ENCODE data around the gene EDA.
"Not testable (repeated sequence)": the region's sequence is repeated elsewhere in the genome, so short reads cannot be mapped to it uniquely, and the experiment has no call there.

Gene EDA

DNA sequence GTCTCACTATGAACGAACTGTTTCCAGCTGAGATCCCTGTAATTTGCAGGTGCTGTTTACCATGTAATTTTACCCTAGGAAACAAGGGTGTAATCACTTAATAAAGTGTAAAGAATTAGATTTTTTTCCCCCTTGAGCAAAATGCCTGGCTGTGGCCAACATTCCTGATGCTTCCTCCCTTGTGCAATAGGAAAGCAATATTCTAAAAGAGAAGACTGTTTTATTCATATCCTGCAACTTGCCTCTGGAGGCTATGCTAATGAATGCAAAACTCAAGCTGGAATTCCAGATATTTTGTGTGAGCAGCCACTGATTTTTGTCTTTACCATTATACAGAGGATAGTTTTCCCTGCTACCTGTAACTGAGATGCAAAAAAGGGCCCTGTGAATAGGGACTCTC is 335.8 kb downstream of the EDA start:
- no peak for DNase-seq

DNA sequence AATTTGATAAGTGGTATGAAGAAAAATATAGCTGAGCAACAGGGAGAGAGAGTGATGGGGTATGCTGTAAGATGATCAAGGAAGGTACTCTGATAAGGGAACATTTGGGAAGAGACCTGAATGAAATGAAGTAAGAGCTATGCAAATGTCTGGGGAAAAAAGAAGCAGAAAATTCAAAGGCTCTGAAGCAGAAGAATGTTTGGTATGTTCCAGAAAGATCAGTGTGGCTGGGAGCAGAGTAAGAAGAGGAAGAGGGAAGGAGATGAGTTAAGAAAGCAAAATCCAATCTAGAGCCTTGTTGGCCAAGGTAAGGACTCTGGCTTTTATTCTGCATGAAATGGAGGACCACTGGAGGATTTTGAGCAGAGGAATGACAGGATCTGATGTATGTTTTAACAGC is 343.8 kb downstream of the EDA start:
- DNase-seq, result no peak

DNA sequence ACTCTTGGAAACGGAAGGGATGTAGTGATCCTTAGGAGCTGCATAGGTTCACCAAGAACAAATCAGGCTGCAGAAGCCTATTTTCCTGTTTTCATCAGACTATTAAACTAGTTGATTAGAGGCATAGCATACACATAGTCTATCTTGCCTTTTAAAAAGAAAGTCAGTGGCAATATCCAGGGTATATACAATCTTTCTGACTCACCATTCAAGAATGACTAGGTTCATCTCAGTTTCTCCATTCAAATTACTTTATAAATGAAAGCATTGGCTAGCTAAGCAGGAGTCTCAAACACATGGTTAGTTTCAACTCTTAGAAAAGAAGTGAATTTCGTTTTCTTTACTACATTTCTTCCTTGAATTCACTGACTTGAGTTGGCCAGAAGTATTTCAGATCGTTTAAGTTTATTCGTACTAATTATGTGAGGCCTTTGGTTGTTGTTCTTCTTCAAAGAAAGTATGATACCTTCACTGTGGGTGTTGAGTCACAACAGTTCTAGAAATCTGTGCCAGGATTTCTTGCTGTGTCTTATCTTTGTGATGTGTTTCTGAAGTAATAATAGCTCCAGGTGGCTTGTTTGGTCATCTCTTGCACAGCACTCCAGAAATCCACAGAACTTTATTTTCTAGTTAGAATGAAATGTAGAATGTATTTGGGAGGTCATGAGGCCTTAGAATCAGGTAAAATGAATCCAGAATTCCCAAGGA is 345.6 kb downstream of the EDA start:
- DNase-seq, result no peak

DNA sequence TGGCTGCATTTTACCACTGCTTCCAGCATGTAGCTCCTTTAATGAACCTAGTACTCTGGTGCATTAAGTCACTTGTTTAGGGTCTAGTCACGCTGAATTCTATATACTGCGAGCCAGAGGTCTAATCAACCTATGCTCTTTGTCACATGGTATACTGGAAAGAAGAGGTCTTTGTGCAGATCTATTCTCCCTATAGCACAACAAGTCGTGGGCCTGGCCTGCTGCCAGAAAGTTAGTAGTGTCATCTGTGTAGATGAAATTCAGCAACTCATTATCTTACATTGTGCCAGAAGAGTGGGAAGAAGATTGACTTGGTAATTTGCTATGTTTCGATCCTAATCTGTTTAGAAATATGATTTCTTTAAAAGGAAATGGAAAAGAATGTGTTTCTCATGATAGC is 353.0 kb downstream of the EDA start:
- DNase-seq, result no peak

DNA sequence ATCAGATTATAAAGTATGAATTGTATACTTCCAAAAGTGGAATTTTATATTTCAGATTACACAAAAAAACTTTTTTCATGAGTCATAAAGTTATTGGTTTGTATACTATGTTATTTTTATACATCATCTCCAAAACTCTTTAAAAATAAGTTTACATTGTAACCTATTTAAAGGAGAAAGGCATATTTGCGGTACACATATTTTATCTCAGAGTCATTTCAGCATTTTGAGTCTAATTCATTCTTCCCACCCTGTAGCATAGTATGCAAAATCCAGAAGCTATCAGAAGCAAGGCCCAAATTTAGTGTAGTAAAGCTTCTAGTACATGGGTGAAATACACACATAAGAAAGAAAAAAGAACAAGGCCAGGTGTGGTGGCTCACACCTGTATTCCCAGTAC is 353.5 kb downstream of the EDA start:
- DNase-seq, result no peak

DNA sequence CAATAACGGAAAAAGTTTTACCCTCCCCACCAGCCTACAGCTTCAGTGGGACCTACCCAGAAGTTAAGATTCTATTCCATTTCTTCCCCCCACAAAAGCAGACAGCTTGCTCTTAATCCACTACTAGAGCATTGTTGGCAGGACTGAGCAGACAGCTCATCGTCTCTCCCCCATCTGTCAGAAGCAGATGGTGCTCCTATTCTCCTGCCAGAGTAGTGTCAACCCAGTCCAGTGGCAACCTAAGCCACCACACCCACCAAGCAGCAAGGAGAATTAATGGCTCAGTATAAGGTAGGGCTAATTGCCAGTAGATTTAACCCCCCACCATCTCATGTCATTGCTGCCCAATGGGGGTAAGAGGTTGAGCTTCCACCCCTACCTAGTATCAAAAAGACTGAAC is 371.8 kb downstream of the EDA start:
- no peak for DNase-seq

DNA sequence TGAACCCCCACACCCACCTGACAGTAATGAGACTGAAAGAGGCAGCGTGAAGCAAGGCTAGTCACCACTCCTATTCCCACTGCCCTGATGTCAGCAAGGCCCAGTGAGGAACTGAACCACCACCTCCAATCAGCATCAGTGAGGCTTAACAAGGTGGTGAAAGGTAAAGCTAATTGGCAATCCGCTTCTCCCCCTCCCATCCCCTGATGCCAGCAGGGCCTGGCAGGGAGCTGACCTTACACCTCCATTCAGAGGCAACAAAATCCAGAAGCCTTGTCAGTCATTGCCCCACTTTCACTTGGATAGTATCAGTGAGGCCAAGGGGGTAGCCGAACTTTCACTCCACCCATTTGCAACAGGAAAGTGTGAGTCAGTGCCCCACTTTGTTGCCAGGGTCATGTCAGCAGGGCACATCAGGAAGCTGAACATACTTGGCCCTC is 373.1 kb downstream of the EDA start:
- DNase-seq, result no peak

DNA sequence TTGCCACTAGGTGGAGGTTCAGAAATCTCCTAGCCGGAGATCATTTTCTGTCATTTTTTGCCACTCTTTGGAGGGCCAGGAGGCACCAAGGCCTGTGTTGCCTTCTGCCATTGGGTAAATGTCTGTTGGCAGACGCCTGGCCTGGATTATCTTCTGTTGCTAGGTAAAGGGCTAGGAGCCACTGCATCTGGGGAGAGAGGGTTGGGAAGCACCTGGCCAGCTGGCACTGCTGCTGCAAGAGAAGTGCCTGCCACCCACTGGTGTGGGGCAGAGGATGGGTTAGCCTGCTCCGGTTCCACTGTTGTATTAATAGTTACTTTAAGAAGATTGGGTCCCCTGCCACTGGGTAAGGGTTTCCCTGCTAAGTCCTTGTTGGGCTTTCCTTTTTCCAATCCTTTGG is 375.8 kb downstream of the EDA start:
- DNase-seq, result no peak

DNA sequence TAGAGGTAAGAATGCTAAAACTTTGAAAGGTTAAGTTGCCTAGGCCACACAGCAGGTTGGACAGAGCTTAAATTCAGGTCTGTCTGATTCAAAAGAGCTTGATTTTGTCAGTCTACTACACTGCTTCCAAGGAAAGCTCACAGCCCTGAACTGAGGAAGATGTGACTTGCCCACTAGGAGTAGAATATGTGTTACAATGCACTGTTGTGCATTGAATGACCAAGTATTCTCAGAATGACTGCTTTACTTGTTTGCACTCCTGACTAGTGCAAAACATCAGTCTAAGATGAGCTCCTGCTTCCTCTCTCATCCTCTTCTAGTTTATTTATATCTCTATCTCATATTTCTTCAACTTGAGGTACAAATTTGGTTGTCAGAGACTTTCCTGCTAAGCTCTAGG is 377.6 kb downstream of the EDA start:
- no peak for DNase-seq

DNA sequence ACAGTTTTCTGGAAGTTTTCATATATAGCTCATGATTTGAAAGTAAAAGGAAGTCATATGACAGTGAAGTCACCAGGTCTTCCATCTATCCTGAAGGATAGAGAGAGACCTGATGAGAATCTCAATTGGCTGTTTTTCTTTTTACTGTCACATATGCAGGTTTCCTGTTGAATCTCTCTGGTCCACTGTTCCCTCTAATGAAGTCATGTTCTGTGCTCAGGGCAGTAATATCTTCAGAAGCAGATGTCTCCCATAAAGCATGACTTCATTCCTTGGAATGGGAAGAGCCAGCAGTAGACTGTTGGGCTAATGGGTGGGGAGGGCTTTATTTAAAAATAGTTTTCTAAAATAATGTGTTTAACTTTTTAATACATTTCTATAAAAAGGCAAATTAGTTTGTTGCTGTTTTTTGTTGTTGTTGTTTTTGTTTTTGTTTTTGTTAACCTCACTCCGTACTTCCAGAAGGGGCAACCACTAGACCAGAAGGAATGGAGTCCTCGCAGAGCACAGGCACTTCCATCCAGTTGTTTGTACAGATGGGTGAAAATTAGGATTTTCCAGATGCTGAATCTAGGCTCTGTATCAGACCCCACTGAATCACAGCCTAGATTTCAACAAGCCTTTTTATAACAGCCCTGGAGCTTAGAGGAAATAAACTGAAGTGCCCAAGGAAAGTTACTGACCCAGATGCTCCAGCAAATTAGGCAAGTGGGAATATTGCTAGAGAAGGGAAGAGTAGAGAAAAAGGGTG is 379.6 kb downstream of the EDA start:
- DNase-seq, result no peak

DNA sequence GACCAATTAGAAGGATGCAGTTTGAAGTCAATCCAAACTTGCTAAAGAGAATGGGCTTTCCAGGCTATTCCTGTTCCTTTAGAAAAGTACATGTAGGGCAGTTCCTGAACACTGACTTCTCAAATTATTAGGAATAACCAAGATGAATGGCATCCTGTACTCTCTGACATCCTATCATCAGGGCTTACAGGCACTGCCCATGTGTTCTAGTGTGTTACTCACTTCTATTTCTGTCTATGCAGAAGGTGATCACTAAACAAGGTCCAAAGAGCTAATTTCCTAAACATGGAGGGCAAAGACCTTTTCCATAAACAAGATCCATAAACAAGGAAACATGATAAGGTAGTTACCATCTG is 380.2 kb downstream of the EDA start:
- no peak for DNase-seq

DNA sequence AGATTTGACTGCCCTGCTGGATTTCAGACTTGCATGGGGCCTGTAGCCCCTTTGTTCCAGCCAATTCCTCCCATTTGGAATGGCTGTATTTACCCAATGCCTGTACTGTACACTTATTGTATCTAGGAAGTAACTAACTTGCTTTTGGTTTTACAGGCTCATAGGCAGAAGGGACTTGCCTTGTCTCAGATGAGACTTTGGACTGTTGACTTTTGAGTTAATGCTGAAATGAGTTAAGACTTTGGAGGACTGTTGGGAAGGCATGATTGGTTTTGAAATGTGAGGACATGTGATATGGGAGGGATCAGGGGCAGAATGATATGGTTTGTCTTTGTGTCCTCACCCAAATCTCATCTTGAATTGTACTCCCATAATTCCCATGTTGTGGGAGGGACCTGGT is 382.4 kb downstream of the EDA start:
- DNase-seq, result not testable (repeated sequence)

DNA sequence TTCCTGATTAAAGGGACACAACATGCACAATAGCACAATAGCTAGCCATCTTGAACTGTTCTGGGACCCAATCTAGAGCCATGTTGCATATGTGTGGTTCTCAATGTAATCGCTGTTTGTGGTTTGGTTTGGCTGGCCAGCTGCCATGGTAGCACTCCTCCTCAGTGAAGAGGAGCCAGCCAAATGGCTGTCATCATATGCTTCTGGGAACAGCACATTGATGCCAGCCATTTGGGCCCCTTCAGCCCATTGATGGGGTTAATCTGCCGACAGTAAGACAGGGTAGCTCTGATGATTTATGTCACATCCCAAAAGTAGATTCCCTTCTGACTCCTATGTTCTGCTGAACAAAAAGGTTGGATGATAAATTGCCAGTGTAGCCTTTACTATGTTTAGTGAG is 385.4 kb downstream of the EDA start:
- DNase-seq, result no peak

DNA sequence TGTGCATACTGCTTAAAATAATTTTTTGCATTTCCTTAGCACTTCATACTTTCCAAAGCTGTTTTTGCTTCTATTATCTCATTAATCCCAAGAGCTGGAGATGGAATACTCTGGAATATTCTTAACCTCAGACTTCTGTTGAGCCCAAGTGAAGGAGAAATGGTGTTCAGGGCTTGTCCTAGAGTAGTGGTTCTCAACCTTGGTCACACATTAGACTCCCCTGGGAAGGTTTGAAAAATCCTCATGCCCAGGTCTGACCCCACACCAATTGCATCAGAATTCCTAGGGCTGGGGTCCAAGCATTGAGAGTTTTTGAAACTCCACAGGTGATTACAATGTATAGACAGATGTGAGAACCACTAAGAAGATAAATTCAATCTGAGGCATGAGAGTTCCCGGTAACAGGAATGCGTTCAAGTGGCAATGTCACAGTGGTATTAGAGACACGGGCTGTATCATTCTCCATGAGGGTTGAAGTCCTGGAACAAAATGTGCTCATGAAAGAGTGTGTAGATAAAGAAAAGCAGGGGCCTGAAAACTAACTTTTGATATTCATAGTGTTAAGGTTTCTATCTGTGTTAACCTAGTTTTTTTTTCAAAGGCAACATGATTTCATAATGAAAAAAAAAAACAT is 385.9 kb downstream of the EDA start:
- no peak for DNase-seq

DNA sequence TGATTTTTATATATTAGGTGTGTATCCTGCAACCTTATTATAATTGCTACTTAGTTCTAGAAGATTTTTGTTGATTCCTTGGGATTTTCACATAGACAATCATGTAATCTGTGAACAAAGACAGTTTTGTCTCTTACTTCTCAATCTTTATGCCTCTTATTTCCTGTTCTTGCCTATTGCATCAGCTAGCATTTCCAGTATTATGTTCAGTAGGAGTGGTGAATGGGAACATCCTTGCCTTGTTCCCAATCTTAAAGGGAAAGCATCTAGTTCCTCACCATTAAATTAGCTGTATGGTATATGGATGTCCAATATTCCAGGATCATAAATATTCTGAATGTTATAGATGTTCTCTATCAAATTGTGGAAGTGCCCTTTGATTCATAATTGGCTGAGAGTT is 392.0 kb downstream of the EDA start:
- no peak for DNase-seq

DNA sequence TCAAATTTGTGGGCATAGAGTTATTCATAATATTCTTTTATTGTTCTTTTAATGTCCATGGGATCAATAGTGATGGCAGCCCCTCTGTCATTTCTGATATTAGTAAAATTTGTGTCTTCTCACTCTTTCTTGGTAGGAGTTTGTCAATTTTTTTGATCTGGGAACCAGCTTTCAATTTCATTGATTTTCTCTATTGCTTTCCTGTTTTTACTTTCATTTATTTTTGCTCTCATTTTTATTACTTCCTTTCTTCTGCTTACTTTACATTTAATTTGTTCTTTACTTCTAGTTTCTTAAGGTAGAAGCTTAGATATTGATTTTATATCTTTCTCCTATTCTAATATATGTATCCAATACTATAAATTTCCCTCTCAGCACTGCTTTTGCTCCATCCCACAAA is 393.1 kb downstream of the EDA start:
- no peak for DNase-seq

DNA sequence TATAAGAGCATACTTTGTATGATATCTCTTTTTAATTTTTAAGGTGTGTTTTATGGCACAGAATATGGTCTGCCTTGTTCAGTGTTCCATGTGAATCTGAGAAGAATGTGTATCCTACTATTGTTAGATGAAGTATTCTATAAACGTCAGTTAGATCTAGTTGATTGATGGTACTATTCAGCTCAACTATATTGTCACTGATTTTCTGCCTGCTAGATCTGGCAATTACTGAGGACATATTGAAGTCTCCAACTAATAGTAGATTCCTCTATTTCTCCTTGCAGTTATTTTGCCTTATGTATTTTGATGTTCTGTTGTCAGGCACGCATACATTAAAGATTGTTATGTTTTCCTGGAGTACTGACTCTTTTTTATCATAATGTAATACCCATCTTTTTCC is 394.1 kb downstream of the EDA start:
- DNase-seq, result no peak

DNA sequence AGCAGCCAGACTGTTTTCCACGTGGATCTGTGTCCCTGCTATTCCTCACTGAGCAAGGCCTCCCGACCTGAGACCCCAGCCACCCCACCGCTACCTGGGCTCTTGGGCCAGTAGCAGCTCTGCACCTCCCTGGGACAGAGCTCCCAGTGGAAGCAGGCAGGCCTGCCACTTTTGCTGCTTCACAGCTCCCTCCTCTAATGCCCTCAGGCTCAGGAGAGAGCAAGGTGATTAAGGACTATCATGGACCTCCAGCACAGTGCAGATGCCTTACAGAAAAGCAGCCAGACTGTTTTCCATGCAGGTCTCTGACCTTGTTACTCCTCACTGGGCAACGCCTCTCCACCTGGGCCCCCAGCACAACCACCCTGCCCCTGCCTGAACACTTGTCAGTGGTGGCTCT is 396.8 kb downstream of the EDA start:
- no peak for DNase-seq

DNA sequence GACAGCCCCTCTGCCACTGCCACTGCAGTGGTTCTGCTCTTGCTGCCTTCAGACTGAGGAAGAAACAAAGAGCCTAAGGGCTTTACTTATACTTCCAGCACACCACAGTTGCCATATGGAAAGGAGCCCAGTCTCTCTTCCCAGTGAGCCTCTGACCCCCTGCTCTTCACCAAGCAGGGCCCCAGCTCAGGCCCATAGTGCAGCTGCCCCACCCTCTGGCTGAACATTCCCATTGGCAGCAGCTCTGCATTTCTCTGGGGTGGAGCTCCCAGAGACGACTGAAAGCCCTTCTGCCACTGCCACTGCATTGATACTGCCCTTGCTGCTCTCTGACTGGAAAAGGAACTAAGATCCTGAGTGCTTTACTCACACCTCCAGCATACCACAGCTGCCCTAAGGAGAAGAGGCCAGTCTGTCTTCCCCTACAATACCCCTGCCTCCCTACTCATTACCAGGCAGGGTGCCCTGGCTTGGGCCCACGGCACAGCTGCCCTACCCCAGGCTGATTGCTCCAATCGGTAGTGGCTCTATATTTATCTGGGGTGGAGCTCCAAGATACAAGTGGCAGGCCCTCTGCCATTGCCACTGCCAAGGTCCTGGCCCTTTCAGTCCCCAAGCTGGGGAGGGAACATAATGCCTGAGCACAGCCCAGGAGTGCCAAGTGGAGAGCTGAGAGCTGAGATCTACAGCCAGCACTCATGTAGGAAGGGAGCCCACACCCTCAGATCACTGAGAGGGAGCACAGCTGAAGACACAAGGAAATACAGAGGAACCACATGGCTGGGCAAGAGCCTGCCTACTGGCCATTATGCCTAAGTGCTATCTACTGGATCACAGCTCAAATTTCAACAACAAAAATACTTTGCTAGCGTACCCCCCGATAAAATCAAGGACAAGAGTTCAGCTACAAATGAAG is 397.8 kb downstream of the EDA start:
- DNase-seq, result no peak

DNA sequence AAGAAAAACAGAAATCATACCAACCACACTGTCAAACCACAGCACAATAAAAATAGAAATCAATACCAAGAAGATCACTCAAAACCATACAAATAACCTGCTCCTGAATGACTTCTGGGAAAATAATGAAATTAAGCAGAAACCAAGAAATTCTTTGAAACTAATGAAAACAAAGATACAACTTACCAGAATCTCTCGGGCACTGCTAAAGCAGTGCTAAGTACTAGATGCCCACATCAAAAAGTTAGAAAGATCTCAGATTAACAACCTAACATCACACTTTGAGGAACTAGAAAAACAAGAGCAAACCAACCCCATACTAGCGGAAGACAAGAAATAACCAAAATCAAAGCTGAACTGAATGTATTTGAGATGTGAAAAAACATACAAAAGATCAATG is 400.6 kb downstream of the EDA start:
- DNase-seq, result no peak

DNA sequence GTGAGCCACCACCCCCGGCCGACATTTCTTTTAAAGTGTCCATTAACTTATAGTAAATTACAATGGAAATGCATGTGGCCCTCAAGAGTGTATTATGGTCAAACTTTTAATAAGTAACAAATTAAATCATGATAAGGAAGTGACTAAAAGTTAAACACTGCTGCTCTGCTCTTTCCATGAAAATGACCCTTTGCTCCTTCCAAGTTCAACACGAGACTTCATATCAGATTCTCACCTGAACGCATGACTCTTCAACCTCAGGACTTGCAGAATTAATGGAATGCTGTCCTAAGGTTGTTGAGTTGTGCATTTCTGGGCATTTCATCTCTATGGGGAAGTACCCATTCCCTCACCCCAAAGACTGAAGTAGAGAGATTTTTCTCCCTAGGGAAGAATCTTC is 406.7 kb downstream of the EDA start:
- no peak for DNase-seq

DNA sequence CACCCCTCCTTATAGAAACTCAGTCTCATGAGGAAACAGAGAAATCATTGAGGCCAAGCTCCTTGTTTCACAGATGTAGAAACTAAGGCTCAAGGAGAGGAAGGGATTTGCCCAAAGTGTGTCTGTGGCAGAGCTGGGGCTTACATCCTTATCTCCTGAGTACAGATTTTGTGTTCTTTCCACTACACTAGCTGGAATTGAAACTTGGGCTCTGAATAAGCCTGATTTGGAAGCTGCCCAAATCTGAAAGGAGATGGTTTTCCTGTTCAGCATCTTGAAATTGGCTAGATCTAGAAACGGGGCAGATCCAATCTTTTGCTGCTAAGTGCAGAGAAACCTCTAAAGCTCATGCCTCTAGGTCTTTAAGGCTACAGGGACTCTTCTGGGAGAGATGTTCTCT is 409.6 kb downstream of the EDA start:
- no peak for DNase-seq
